ENCODE results near the gene KIRREL1. TPM values are rescaled to one million over a fixed set of nuclear protein-coding genes. Genes with fewer than 3 reads are reported as not detected.
A peak's percentile ranks its signal among the peaks of the same experiment; 100 is the strongest.

The KIRREL1 gene
- total RNA-seq, 1 experiment from 2014 or later: 211 TPM

- intact Hi-C loops (cut with micrococcal nuclease; ENCODE audit: unreplicated experiment): no loop called here
- H3K27me3 ChIP-seq (replicated peaks; ENCODE audit: insufficient read depth, low read depth, low read length, poor library complexity): no peaks in the 10 kb centered on the region
- peaks cover 13% of the 10 kb centered on the region for H3K36me3 ChIP-seq (ENCODE audit: insufficient read depth, low read length, poor library complexity, severe bottlenecking)
- peaks cover 97% of the 10 kb centered on the region for H3K4me1 ChIP-seq (ENCODE audit: insufficient read depth, low read length, poor library complexity, severe bottlenecking)
- TF ChIP-seq CTCF (conservative IDR thresholded peaks at IDR 0.05; ENCODE audit: low read depth, low read length) (no peak), EZH2 (IDR thresholded peaks at IDR 0.05; ENCODE audit: borderline replicate concordance, low read depth, low read length, poor library complexity, severe bottlenecking) (no peak)
- H3K9me3 ChIP-seq (ENCODE audit: low read depth, low read length, poor library complexity, severe bottlenecking): no peaks in the 10 kb centered on the region
- peak overlapping the region; percentile 72 for H3K27ac ChIP-seq (ENCODE audit: low read depth, low read length, poor library complexity, severe bottlenecking)
- no peak for DNase-seq (ENCODE audit: low spot score)
- H3K4me3 ChIP-seq (ENCODE audit: low read depth, low read length, poor library complexity, severe bottlenecking): peak overlapping the region; percentile 11
- ChIA-PET POLR2A (ENCODE audit: low non-redundant PET) (interaction anchor here (1.2 kb wide), 1 partner anchor 20 kb away, joined by 3 read pairs; no protein-coding TSS in a partner anchor), CTCF (interaction anchor here (0.8 to 1.3 kb wide), 4 partner anchors 10 to 120 kb away, joined by 3 to 4 read pairs (median 3); no protein-coding TSS in a partner anchor)
- no TSS peak for BruUV-seq (replicated peaks)
Observed at GRCh38 chr1:158002022-158002630, 8.7 kb downstream of the KIRREL1 start.

- intact Hi-C loops (cut with micrococcal nuclease; ENCODE audit: unreplicated experiment): no loop called here
- ChIA-PET POLR2A (ENCODE audit: low non-redundant PET) (interaction anchor here (0.6 to 1.2 kb wide), 2 partner anchors 21 to 114 kb away, joined by 3 to 8 read pairs; no protein-coding TSS in a partner anchor), CTCF (interaction anchor here (0.6 to 1.3 kb wide), 4 partner anchors 9 to 324 kb away, joined by 3 to 4 read pairs (median 3); no protein-coding TSS in a partner anchor)
- H3K27ac ChIP-seq (ENCODE audit: low read depth, low read length, poor library complexity, severe bottlenecking): peak overlapping the region; percentile 72
- H3K36me3 ChIP-seq (ENCODE audit: insufficient read depth, low read length, poor library complexity, severe bottlenecking): peaks cover 10% of the 10 kb centered on the region
- peak; percentile 73 for DNase-seq (ENCODE audit: low spot score)
- no peaks in the 10 kb centered on the region for H3K9me3 ChIP-seq (ENCODE audit: low read depth, low read length, poor library complexity, severe bottlenecking)
- H3K4me1 ChIP-seq (ENCODE audit: insufficient read depth, low read length, poor library complexity, severe bottlenecking): peaks cover 97% of the 10 kb centered on the region
- H3K27me3 ChIP-seq (replicated peaks; ENCODE audit: insufficient read depth, low read depth, low read length, poor library complexity): no peaks in the 10 kb centered on the region
- peak overlapping the region; percentile 11 for H3K4me3 ChIP-seq (ENCODE audit: low read depth, low read length, poor library complexity, severe bottlenecking)
- BruUV-seq (replicated peaks): no TSS peak
- TF ChIP-seq EZH2 (IDR thresholded peaks at IDR 0.05; ENCODE audit: borderline replicate concordance, low read depth, low read length, poor library complexity, severe bottlenecking) (no peak), CTCF (conservative IDR thresholded peaks at IDR 0.05; ENCODE audit: low read depth, low read length) (no peak)
Observed at GRCh38 chr1:158002631-158003405, 9.4 kb downstream of the KIRREL1 start.

- intact Hi-C loops (cut with micrococcal nuclease; ENCODE audit: unreplicated experiment): no loop called here
- DNase-seq (ENCODE audit: low spot score): no peak
- Histone ChIP-seq H3K9me3 (ENCODE audit: low read depth, low read length, poor library complexity, severe bottlenecking) (no peaks in the 10 kb centered on the region), H3K4me3 (ENCODE audit: low read depth, low read length, poor library complexity, severe bottlenecking) (no peak overlapping the region), H3K27me3 (replicated peaks; ENCODE audit: insufficient read depth, low read depth, low read length, poor library complexity) (no peaks in the 10 kb centered on the region), H3K27ac (ENCODE audit: low read depth, low read length, poor library complexity, severe bottlenecking) (peak overlapping the region; percentile 72), H3K36me3 (ENCODE audit: insufficient read depth, low read length, poor library complexity, severe bottlenecking) (peaks cover 10% of the 10 kb centered on the region), H3K4me1 (ENCODE audit: insufficient read depth, low read length, poor library complexity, severe bottlenecking) (peaks cover 98% of the 10 kb centered on the region)
- TF ChIP-seq CTCF (conservative IDR thresholded peaks at IDR 0.05; ENCODE audit: low read depth, low read length) (no peak), EZH2 (IDR thresholded peaks at IDR 0.05; ENCODE audit: borderline replicate concordance, low read depth, low read length, poor library complexity, severe bottlenecking) (no peak)
- ChIA-PET CTCF (interaction anchor here (0.6 kb wide), 1 partner anchor 324 kb away, joined by 3 read pairs; no protein-coding TSS in a partner anchor), POLR2A (ENCODE audit: low non-redundant PET) (interaction anchor here (0.6 to 1.2 kb wide), 2 partner anchors 21 to 113 kb away, joined by 3 to 8 read pairs; no protein-coding TSS in a partner anchor)
- no TSS peak for BruUV-seq (replicated peaks)
Observed at GRCh38 chr1:158003406-158003800, 10.0 kb downstream of the KIRREL1 start.
